Smooth muscle cell (in vitro differentiated cells): ENCODE data around the gene CALML4. TPM values are rescaled to one million over a fixed set of nuclear protein-coding genes. Genes with fewer than 3 reads are reported as not detected.

Source experiments
- DNase-seq: peaks from one replicate; lab custom pipeline; 2025; ENCODE audit not compliant: unreplicated experiment; lab: John Stamatoyannopoulos, UW
- H2AFZ ChIP-seq: fragments of 200-600 bp; sonication (generic); 2 replicates; pipeline ENCODE4 v1.6.0; 2016; ENCODE audit warnings: antibody characterized with exemption, low read depth, mild to moderate bottlenecking
- H3F3A ChIP-seq: fragments of 200-600 bp; sonication (generic); 2 replicates; pipeline ENCODE4 v1.6.0; 2017; ENCODE audit warnings: antibody characterized with exemption, low read depth
- H3K27ac ChIP-seq: fragments of 200-600 bp; sonication (generic); 2 replicates; pipeline ENCODE4 v1.5.1; 2016; ENCODE audit warnings: low read depth, mild to moderate bottlenecking
- H3K27me3 ChIP-seq: fragments of 200-600 bp; sonication (generic); 2 replicates; pipeline ENCODE4 v1.6.1; 2016; ENCODE audit warnings: low read depth, mild to moderate bottlenecking
- H3K36me3 ChIP-seq: fragments of 200-600 bp; sonication (generic); 2 replicates; pipeline ENCODE4 v1.5.1; 2016; ENCODE audit warnings: low read depth
- H3K4me1 ChIP-seq: fragments of 200-600 bp; sonication (generic); 2 replicates; pipeline ENCODE4 v1.5.1; 2016; ENCODE audit warnings: low read depth
- H3K4me2 ChIP-seq: fragments of 200-600 bp; sonication (generic); 2 replicates; pipeline ENCODE4 v1.6.0; 2016; ENCODE audit warnings: mild to moderate bottlenecking
- H3K4me3 ChIP-seq: fragments of 200-600 bp; sonication (generic); 2 replicates; pipeline ENCODE4 v1.5.1; 2016; ENCODE audit warnings: mild to moderate bottlenecking
- H3K79me2 ChIP-seq: fragments of 200-600 bp; sonication (generic); 2 replicates; pipeline ENCODE4 v1.6.0; 2016; ENCODE audit warnings: low read depth, mild to moderate bottlenecking
- H3K9ac ChIP-seq: fragments of 200-600 bp; sonication (generic); 2 replicates; pipeline ENCODE4 v1.6.0; 2016; ENCODE audit warnings: low read depth
- H3K9me3 ChIP-seq: fragments of 200-600 bp; sonication (generic); replicated peaks from 2 replicates; pipeline ENCODE4 v1.5.1; 2016; ENCODE audit warnings: low read depth
- H4K20me1 ChIP-seq: fragments of 200-600 bp; sonication (generic); 2 replicates; pipeline ENCODE4 v1.6.0; 2016; ENCODE audit warnings: low read depth
- WGBS: methylation state at CpG from one replicate; pipeline ENCODE4 v1.1.7; 2016; ENCODE audit warnings: low lambda C conversion rate; 5-methylcytosine and 5-hydroxymethylcytosine counted together
- polyA plus RNA-seq: library from polyadenylated mRNA; unstranded; fragments of >200 nt; fragmentation: Nextera tagmentation; extraction: Ambion mirVana; gene quantifications from 2 replicates; pipeline ENCODE4 v1.2.1, GENCODE V29; 2016
- total RNA-seq: library from RNA; depleted of rRNA; stranded (reverse); fragments of >200 nt; gene quantifications from 2 replicates; pipeline ENCODE4 v1.2.3, GENCODE V29; 2014
- TF ChIP-seq, protein P1 (sequence below): fragments of 200-600 bp; sonication (generic); IDR thresholded peaks from 2 replicates; pipeline ENCODE4 v1.5.1; 2017; ENCODE audit warnings: borderline replicate concordance, mild to moderate bottlenecking, antibody characterized with exemption; ENCODE audit not compliant: insufficient read depth, poor library complexity, severe bottlenecking

The CALML4 gene
- total and polyA plus RNA-seq, 2 experiments from 2014 or later, result 1.3 to 2.6 TPM

DNA sequence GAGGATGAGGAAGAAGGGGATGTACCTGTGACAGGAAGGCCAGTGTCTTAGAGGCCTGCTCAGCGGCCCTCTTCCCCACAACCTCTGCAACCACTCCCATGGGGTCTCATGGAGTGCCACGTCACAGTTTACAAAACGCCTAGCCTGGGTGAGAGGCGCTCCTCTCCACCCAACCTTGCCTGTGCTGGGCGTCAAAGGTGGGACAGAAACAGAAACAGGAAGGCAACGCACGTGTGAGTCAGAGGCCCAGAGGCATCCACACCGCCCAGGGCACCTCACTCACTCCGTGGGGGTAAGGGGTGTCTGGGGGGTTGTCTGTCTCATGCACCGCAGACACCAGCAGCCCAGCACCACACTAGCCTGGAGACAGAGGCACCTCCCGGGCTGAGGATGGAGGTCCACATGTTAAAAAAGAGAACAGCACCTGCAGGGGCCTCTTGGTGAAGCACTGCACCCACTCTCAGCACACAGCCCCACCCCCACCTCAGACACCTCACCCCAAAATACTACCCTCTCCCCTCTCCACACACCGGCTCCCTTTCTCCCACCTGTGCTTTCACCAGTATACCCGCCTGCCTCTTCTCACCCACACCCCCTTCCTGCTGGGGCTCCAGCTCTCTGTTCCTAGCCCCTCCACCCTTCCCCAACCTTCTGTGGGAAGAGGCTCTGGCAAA lies 4.7 kb upstream of the CALML4 start:
- 82% methylated on average over 13 of the region's 13 CpGs for WGBS
- Histone ChIP-seq H3K36me3 (no peaks in the 10 kb centered on the region), H3K27me3 (no peaks in the 10 kb centered on the region), H3K4me3 (no peak overlapping the region), H3K9me3 (no peaks in the 10 kb centered on the region), H3K4me2 (no peak overlapping the region), H3F3A (no peaks in the 10 kb centered on the region), H3K79me2 (no peaks in the 10 kb centered on the region), H3K27ac (no peak overlapping the region), H3K9ac (no peak overlapping the region), H4K20me1 (no peaks in the 10 kb centered on the region), H2AFZ (no peak overlapping the region), H3K4me1 (no peaks in the 10 kb centered on the region)
- DNase-seq, result no peak
- TF ChIP-seq, protein P1, sequence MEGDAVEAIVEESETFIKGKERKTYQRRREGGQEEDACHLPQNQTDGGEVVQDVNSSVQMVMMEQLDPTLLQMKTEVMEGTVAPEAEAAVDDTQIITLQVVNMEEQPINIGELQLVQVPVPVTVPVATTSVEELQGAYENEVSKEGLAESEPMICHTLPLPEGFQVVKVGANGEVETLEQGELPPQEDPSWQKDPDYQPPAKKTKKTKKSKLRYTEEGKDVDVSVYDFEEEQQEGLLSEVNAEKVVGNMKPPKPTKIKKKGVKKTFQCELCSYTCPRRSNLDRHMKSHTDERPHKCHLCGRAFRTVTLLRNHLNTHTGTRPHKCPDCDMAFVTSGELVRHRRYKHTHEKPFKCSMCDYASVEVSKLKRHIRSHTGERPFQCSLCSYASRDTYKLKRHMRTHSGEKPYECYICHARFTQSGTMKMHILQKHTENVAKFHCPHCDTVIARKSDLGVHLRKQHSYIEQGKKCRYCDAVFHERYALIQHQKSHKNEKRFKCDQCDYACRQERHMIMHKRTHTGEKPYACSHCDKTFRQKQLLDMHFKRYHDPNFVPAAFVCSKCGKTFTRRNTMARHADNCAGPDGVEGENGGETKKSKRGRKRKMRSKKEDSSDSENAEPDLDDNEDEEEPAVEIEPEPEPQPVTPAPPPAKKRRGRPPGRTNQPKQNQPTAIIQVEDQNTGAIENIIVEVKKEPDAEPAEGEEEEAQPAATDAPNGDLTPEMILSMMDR, result no peak

DNA sequence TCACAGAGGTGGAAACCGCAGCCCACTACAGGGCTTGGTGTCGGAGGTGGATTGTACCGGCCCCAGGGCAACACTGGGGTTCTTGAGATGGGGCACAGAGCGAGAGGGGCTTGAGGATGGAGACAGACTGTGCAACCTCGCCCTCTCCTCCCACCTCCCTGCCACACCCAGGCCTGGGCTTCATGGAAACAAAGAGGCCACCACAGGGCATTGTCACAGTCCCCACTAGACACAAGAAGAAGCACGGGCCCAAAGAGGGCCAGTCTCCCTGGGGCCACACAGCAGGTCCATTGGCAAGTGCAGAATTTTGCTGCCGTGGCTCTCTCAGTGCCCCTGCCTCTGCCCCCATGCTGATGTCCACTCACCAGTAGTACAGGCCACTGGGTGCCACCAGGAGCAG lies 4.1 kb upstream of the CALML4 start:
- Histone ChIP-seq H3K27me3 (no peaks in the 10 kb centered on the region), H3F3A (no peaks in the 10 kb centered on the region), H2AFZ (no peak overlapping the region), H4K20me1 (no peaks in the 10 kb centered on the region), H3K4me2 (no peak overlapping the region), H3K36me3 (no peaks in the 10 kb centered on the region), H3K9me3 (no peaks in the 10 kb centered on the region), H3K27ac (no peak overlapping the region), H3K4me1 (no peaks in the 10 kb centered on the region), H3K4me3 (no peak overlapping the region), H3K79me2 (no peaks in the 10 kb centered on the region), H3K9ac (no peak overlapping the region)
- DNase-seq, result no peak
- WGBS, result 82% methylated on average over 7 of the region's 7 CpGs
- TF ChIP-seq, protein P1, result no peak

DNA sequence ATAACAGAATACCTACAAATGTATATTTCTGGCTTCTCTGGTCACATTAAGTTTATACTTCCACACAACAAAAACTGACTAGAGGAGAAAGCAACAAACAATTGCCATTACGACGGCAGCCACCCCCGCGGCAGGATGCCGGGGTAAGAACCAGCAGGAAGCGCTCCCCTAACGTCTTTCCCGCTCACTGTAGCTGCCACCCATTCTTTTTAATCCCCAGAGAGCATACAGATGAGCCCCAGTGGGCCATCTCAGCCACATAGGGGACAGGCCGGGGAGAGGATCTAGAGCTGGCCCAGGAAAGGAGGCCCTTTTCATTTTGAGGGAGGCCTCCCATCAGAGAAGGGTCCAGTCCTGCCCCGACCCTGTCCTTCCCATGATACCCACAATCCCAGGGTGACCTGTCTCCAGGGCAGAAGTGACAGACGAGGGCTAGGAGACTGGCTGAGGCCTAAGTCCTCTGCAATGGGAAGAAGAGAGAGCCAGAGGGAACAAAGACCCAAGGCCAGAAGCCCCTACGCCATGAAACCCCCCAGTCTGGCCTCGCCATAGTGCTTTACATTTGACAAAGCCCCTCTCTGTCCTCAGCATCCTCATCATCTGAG lies 3.6 kb upstream of the CALML4 start:
- H2AFZ ChIP-seq, result no peak overlapping the region
- 91% methylated on average over 13 of the region's 13 CpGs for WGBS
- H3K36me3 ChIP-seq, result no peaks in the 10 kb centered on the region
- TF ChIP-seq, protein P1, result no peak
- no peak overlapping the region for H3K27ac ChIP-seq
- no peaks in the 10 kb centered on the region for H4K20me1 ChIP-seq
- H3K9ac ChIP-seq, result no peak overlapping the region
- no peak for DNase-seq
- no peak overlapping the region for H3K4me2 ChIP-seq
- H3K4me1 ChIP-seq, result no peaks in the 10 kb centered on the region
- no peaks in the 10 kb centered on the region for H3K27me3 ChIP-seq
- H3K4me3 ChIP-seq, result no peak overlapping the region
- H3F3A ChIP-seq, result no peaks in the 10 kb centered on the region
- no peaks in the 10 kb centered on the region for H3K79me2 ChIP-seq
- H3K9me3 ChIP-seq, result no peaks in the 10 kb centered on the region

DNA sequence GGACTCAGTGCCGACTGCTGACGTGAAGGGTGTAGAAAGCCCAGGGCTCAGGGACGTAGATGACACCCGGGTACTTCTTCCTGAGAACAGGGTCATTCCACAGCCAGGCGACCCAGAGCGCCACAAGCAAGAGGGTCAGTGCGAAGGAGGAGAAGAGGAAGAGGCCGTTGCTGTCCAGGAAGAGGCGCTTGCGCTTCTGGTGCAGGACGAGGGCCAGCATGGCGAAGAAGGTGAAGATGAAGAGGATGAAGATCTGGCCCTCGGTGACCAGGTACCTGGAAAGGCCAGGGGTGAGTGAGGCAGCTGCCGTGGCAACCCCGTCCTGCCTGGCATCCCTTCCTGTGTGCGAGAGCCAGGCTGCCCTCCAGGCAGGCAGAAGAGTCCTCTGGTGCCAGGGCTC lies 3.0 kb upstream of the CALML4 start:
- TF ChIP-seq, protein P1, result no peak
- H3K4me3 ChIP-seq, result no peak overlapping the region
- 89% methylated on average over 16 of the region's 16 CpGs for WGBS

More for the DNA sequence above, 3.0 kb upstream of the CALML4 start:
- Histone ChIP-seq H3K27me3 (no peaks in the 10 kb centered on the region), H4K20me1 (no peaks in the 10 kb centered on the region), H3K79me2 (no peaks in the 10 kb centered on the region), H3K4me1 (no peaks in the 10 kb centered on the region), H2AFZ (no peak overlapping the region), H3K36me3 (no peaks in the 10 kb centered on the region), H3K27ac (no peak overlapping the region), H3K9ac (no peak overlapping the region), H3F3A (no peaks in the 10 kb centered on the region), H3K9me3 (no peaks in the 10 kb centered on the region), H3K4me2 (no peak overlapping the region)
- no peak for DNase-seq
